Measurements from ENCODE around the gene DGLUCY.

DGLUCY gene

GRCh38 chr14:91135039-91135438, 21.2 kb downstream of the DGLUCY start:
- TF ChIP-seq CTCF (IDR thresholded peaks at IDR 0.05; ENCODE audit: borderline replicate concordance, control extremely low read depth, extremely low read depth, insufficient read depth, missing control alignments) = no peak
- DNase-seq (ENCODE audit: low spot score) = no peak
- in situ Hi-C loops (cut with MboI; ENCODE audit: low sequenced_read_pairs, unreplicated experiment) = no loop called here

- peak; percentile 55 for DNase-seq (ENCODE audit: low spot score)
- in situ Hi-C loops (cut with MboI; ENCODE audit: low sequenced_read_pairs, unreplicated experiment) = no loop called here
- peak; percentile 41 for TF ChIP-seq CTCF (IDR thresholded peaks at IDR 0.05; ENCODE audit: borderline replicate concordance, control extremely low read depth, extremely low read depth, insufficient read depth, missing control alignments)
Observed at GRCh38 chr14:91138511-91139359, 24.9 kb downstream of the DGLUCY start.

GRCh38 chr14:91139776-91140175, 25.9 kb downstream of the DGLUCY start:
- in situ Hi-C loops (cut with MboI; ENCODE audit: low sequenced_read_pairs, unreplicated experiment) = no loop called here
- no peak for TF ChIP-seq CTCF (IDR thresholded peaks at IDR 0.05; ENCODE audit: borderline replicate concordance, control extremely low read depth, extremely low read depth, insufficient read depth, missing control alignments)
- no peak for DNase-seq (ENCODE audit: low spot score)

GRCh38 chr14:91140672-91141071, 26.8 kb downstream of the DGLUCY start:
- TF ChIP-seq CTCF (IDR thresholded peaks at IDR 0.05; ENCODE audit: borderline replicate concordance, control extremely low read depth, extremely low read depth, insufficient read depth, missing control alignments) = no peak
- no peak for DNase-seq (ENCODE audit: low spot score)
- in situ Hi-C loops (cut with MboI; ENCODE audit: low sequenced_read_pairs, unreplicated experiment) = no loop called here

GRCh38 chr14:91142214-91142668, 28.4 kb downstream of the DGLUCY start:
- TF ChIP-seq CTCF (IDR thresholded peaks at IDR 0.05; ENCODE audit: borderline replicate concordance, control extremely low read depth, extremely low read depth, insufficient read depth, missing control alignments) = no peak
- in situ Hi-C loops (cut with MboI; ENCODE audit: low sequenced_read_pairs, unreplicated experiment) = no loop called here
- peak; percentile 81 for DNase-seq (ENCODE audit: low spot score)

- TF ChIP-seq CTCF (IDR thresholded peaks at IDR 0.05; ENCODE audit: borderline replicate concordance, control extremely low read depth, extremely low read depth, insufficient read depth, missing control alignments) = no peak
- in situ Hi-C loops (cut with MboI; ENCODE audit: low sequenced_read_pairs, unreplicated experiment) = no loop called here
- no peak for DNase-seq (ENCODE audit: low spot score)
Observed at GRCh38 chr14:91143862-91144261, 30.0 kb downstream of the DGLUCY start.

Data from GM13976 (cell line).